Activated CD4-positive, CD25-positive, alpha-beta regulatory T cell treated with anti-CD3 and anti-CD28 coated beads, Interleukin-2, amount 50 U/mL, for 72 hours (primary cell): ENCODE data around the gene DLGAP1.
A peak's percentile ranks its signal among the peaks of the same experiment; 100 is the strongest.

ENCODE experiments used
- DNase-seq: peaks from one replicate; pipeline ENCODE4 v3.0.0; 2021

DLGAP1 gene

DNA sequence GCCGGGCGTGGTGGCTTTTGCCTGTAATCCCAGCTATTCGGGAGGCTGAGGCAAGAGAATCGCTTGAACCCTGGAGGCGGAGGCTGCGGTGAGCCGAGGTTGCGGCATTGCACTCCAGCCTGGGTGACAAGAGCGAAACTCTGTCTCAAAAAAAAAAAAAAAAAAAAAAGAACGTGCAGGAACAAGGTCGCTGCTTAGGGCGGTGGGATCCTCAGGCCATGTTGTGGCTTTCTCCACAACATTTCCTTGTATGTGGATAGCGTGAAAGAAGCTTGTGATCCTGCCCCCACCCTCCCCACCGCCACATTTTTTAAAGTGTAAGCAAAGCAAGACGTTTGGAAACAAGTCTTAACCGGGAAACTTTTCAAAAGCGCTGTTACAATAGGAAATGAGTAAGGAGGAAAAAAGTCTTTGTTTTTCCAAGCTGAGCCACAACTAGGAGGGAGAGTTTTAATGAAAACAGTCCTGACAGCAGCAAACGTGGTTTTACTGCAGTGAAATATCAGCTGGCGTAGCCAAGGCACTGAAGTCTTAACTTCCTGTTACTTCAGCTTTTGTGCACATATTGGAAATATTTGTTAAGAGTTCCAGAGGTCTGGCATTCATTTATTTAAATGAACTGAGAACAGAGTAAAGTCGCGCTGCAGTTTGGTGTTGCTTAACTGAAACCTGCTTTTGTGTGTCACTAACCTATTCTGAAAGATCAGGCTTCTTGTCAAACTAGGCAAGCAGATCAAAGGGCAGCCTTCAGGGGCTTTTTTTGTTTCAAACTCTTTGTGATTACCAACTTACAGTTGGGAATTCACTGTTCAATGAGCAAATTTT is 1001.4 kb downstream of the DLGAP1 start:
- DNase-seq: no peak

DNA sequence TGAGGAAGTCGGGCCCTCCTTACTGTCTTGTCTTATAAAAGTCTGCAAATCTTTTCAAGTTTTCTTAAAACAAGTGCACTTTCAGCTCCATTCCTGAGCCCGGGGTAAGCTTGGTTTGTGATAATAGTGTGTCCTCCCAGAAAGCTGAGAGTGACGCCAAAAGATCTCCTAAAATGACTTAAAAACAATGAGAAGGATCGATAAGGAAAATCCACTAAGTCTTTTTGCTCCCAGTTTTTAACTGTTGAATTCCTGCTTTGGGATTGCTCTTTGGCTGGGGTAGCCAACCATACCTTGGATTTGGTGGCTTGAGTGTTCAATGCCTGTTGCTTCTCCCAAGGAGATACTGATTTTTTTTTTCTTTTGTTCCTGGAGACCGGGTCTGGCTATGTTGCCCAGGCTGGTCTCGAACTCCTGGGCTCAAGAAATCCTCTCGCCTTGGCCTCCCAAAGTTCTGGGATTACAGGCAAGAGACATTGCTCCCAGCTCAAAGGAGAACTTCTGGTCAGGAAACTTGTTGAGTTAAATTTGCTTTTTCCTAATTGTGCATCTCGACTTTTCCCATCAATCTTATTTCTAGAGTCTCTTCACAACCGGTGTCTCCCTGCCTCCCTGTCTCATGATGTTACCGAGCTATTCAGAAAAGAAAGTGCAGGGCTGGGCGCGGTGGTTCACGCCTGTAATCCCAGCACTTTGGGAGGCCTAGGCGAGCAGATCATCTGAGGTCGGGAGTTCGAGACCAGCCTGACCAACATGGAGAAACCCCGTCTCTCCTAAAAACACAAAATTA is 1002.2 kb downstream of the DLGAP1 start:
- no peak for DNase-seq

- peak; percentile 49 for DNase-seq
Observed at GRCh38 chr18:3451989-3452749, 1002.9 kb downstream of the DLGAP1 start.

DNA sequence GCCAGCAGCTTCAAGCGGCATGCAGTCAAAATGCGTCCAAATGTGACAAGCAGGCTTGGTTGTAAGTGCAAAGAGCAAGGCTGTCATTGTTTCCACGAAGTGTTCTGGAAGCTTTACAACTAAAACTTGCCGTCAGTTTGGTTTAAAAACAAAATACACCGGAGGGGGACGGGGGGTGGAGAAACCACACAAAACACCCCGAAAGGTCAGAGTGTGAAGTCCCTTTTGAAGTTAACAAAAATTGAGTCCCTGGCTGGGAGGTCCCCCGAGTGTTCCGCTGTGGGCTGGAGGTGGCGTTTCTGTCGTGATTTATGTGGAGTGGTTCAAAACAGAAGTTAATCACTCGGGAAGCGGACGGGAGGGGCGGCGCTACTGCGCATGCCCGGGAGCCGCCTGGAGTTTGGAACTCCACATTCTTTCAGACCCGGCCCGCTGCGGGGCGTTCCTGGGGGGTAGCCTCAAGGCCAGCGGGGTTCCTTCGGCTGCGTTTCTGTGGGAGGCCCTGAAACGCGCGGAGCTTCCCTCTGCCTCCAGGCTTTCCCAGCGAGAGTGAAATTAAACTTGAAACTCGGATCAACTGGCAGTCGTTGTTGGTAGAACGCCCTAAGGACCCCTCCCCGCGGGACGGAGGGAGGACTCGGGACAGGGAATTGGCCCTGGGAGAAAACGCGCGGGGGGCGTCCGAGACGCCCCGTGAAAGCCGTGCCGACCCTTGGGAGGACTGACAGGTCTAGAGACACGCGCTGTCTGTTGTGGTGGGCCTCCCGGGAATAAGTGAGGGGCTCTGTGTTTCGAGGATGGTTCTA is 1003.7 kb downstream of the DLGAP1 start:
- peak; percentile 78 for DNase-seq

DNA sequence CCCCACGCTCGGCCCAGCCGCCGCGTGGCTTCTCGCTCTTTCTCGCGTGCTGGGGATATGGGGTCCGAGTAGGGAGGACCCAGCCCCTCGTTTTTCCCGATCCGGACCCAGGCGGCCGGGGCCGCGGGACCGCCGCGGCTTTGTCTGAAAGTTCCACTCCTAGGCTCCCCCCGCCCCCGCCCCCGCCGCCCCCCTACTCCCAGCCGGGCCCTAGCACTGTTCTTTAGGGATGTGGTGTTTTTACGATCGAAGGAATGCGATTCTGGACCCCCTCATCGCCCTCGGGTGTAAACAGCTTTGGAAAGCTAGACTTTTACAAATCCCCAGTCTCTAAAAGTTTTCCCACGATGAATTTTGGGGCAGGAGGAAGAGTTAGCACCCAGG is 1004.3 kb downstream of the DLGAP1 start:
- no peak for DNase-seq

GRCh38 chr18:3450012-3450798 is 1004.9 kb downstream of the DLGAP1 start, which contains the start of gene TGIF1:
TGIF1 (plus strand) TSS chr18:3450172; CDS start chr18:3450490, 318 bp downstream.
- peak; percentile 65 for DNase-seq

GRCh38 chr18:3449512-3450011 is 1005.5 kb downstream of the DLGAP1 start:
- peak; percentile 68 for DNase-seq

GRCh38 chr18:3448838-3449511 is 1006.1 kb downstream of the DLGAP1 start:
- peak; percentile 80 for DNase-seq

DNA sequence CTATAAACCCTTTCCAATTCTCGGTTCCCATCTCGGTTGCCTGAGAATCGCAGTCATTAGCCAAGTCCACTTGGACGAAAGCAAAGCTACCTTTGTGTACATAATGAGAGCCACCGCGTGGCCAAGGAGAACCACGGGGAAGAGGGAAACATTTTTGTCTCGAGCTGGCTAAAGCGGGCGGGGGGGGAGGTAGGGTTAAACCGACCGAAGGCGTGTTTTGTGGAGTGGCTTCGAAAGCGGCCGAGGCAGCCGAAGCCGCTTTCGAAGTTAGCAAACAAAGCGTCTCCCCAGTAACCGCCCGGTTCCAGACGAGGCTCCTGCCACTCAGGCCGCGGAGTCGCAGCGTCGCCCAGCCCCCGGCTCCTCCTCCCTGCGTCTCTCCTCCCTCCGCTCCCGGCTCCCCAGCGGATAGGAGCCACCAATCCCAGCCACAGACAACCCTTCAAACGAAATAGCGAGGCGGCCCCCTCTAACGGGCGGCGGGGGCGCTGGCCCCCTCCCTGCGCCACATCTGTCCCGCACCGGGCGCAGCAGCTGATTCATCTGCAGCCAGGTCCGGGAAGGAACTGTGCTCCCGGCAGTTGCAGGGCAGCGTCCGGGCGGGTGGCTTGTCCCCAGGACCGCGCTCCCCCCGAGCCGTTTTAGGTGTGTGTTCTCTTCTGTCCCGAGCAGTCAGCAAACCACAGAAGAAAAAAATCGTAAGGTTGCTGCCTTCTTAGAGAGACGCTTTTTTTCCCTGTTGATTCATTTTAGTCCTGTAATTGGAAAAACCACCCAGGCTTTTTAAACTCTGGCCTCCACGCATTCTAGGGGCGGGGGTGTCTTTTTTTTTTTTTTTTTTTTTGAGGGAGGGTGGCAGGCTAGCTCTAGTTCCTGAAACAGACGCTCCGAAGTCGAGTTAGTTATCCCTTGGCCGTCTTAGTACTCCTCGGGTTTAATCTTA is 1006.9 kb downstream of the DLGAP1 start:
- peak; percentile 74 for DNase-seq

GRCh38 chr18:3447068-3447894 is 1007.8 kb downstream of the DLGAP1 start:
- no peak for DNase-seq
